GM19099 (cell line): ENCODE data around the gene CEP55.

ENCODE experiments used
- POLR2A ChIP-seq: IDR thresholded peaks from 3 replicates; pipeline ENCODE4 v1.6.1; 2011; ENCODE audit warnings: low read depth; ENCODE audit not compliant: insufficient read length; ENCODE audit errors: extremely low read depth

The CEP55 gene

GRCh38 chr10:93496322-93497041 lies at the start of gene CEP55:
Gene CEP55 (plus strand): TSS chr10:93496612. CDS start chr10:93500052, 3,440 bp downstream.
- TF ChIP-seq POLR2A: peak; percentile 90

GRCh38 chr10:93447019-93447418 lies 49.4 kb upstream of the CEP55 start:
- no peak for TF ChIP-seq POLR2A

- no peak for TF ChIP-seq POLR2A
These were observed 48.4 kb upstream of the CEP55 start for GRCh38 chr10:93447970-93448369.

GRCh38 chr10:93451244-93451947 lies 45.0 kb upstream of the CEP55 start:
- TF ChIP-seq POLR2A: no peak

GRCh38 chr10:93452143-93452542 lies 44.3 kb upstream of the CEP55 start:
- TF ChIP-seq POLR2A: no peak

- no peak for TF ChIP-seq POLR2A
These were observed 42.3 kb upstream of the CEP55 start for GRCh38 chr10:93454146-93454545.

GRCh38 chr10:93454736-93455135 lies 41.7 kb upstream of the CEP55 start:
- TF ChIP-seq POLR2A: no peak

- no peak for TF ChIP-seq POLR2A
These were observed 39.9 kb upstream of the CEP55 start for GRCh38 chr10:93456480-93456879.

GRCh38 chr10:93457511-93457910 lies 38.9 kb upstream of the CEP55 start:
- TF ChIP-seq POLR2A: no peak

- TF ChIP-seq POLR2A: no peak
These were observed 37.6 kb upstream of the CEP55 start for GRCh38 chr10:93458821-93459257.

- TF ChIP-seq POLR2A: no peak
These were observed 36.9 kb upstream of the CEP55 start for GRCh38 chr10:93459466-93459865.

- no peak for TF ChIP-seq POLR2A
These were observed 35.2 kb upstream of the CEP55 start for GRCh38 chr10:93461109-93461806.

- TF ChIP-seq POLR2A: no peak
These were observed 34.6 kb upstream of the CEP55 start for GRCh38 chr10:93461807-93462178.

GRCh38 chr10:93462371-93462770 lies 34.0 kb upstream of the CEP55 start:
- TF ChIP-seq POLR2A: no peak

GRCh38 chr10:93462881-93463280 lies 33.5 kb upstream of the CEP55 start:
- no peak for TF ChIP-seq POLR2A
